Stimulated activated CD4-positive, alpha-beta T cell treated with anti-CD3 and anti-CD28 coated beads, TNF-alpha, amount 100 ng/mL, for 1 hour (primary cell): ENCODE data around the gene SELPLG.

Experiments
- DNase-seq, 3 donors: peaks; one replicate each; pipeline ENCODE4 v3.0.0-alpha.2; 2020; ENCODE audit warnings: low read depth in 3 of 3, low spot score in 1 of 3

Gene SELPLG

GRCh38 chr12:108605690-108606406 lies 27.8 kb downstream of the SELPLG start:
- DNase-seq = no peak

- DNase-seq = no peak
Observed at GRCh38 chr12:108605000-108605689, 28.5 kb downstream of the SELPLG start.

DNA sequence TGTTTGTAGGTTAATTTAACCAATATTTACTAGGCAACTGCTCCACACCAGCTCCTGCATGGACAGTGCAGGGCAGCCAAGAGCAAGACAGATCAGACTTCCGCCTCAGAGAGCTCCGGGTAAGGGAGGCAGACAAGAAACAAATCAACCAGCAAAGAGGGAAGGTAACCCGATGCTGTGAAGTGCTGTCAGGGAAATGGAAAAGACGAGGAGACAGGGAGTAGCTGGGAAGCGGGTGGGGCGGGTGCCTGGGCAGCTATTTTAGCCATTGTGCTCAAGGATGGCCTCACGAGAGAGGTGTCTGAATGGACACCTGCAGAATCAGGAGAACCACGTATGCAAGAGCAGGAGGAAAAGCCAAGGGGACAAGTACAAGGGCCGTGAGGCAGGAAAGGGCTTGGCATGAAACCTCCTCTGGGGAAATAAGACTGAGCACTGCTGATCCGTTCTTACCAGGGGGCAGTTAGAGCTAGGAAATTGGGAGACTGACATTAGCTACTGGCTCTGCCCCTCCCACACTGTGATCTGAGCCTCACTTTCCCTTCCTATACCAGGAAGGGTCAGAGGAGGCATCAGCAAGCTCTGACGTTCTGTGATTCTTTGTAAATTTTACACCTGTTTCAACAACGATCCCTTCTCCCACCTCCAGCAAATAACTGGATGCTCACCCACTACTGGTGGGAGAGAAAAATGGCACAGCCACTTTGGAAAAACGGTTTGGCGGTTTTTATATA lies 29.3 kb downstream of the SELPLG start:
- no peak for DNase-seq

DNA sequence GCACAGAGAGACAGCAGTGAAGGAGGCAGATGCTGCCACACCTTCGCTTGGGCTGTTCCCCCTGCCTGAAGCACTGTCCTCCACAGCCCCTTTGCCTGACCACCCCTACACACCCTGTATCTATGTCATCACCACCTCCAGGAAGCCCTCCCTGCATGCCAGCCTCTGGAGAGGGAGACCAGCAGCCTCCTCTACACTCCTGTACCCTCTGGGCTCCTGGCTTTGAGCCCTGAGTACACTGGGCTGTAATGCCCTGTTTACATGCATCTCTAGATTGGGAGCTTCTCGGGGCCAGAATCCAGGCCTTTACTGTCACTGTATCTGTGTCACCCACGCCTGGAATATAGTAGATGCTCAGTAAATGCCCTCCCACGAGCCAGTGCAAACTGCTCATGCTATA lies 30.0 kb downstream of the SELPLG start:
- no peak for DNase-seq

GRCh38 chr12:108602976-108603704 lies 30.6 kb downstream of the SELPLG start:
- DNase-seq = no peak

DNA sequence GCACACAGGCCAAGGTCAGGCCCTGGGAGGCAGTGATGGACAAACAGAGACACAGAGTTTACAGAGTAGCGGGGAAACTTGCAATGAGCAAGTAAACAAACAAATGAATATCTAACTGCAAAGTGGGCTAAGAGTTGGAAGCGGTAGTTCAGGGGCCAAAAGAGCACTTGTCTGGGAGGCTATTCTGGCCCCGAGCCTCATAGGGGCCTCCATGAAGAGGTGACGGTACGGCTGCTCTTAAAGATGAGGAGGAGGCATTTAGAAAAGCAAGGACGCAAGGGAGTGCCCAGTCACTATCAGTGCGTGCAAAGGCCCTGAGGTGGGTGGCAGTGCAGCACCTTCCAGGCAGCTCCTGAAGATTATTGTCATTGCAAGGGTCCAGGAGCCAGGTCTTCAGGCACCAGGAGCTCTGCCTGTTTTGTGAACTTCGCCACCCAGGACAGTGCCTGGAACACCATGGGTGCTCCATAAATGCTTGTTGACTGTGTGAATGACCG lies 31.4 kb downstream of the SELPLG start:
- no peak for DNase-seq

DNA sequence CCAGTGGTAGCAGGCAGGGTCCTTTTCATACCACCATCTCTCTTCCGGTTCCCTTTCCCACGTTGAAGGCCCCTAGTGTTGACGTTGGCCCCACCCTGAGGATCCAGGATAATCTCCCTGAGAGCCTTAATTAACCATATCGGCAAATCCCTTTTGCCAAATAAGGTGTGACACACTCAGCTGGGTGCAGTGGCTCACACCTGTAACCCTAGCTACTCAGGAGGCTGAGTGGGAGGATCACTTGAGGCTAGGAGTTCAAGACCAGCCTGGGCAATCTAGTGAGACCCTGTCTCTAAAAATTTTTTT lies 33.0 kb downstream of the SELPLG start:
- no peak for DNase-seq

DNA sequence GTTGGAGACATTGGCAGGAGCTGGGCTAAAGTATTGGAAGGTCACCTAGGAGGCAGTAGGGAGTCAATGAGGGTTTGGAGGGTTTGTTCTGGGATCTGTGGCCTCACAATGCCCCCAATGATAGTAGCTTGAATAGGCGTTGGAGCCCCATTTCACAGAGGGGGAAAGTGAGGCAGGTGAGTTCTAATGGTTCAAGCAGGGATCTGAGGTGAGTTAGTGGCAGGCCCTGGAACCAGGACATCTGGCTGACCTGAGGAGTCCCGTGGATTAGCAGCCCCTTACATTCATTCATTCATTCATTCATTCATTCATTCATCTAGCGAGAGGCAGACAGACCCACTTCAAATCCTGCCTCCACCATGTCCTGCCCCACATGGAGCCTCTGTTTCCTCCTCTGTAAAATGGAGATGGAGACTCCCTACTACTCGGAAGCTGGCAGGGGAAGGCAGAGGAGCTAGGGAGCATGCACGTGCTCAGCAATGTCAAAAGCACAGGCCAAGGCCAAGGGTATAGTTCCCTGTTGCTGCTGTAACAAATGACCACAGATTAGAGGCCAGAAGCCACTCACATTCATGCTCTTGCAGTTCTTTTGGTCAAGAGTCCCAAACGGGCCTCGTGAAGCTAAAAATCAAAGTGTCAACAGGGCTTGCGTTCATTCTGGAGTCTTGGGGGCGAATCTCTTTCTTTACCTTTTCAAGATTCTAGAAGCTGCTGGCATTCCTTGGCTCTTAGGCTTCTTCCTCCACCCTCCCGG lies 33.6 kb downstream of the SELPLG start:
- DNase-seq = no peak

- no peak for DNase-seq
Observed at GRCh38 chr12:108599541-108599940, 34.2 kb downstream of the SELPLG start.

DNA sequence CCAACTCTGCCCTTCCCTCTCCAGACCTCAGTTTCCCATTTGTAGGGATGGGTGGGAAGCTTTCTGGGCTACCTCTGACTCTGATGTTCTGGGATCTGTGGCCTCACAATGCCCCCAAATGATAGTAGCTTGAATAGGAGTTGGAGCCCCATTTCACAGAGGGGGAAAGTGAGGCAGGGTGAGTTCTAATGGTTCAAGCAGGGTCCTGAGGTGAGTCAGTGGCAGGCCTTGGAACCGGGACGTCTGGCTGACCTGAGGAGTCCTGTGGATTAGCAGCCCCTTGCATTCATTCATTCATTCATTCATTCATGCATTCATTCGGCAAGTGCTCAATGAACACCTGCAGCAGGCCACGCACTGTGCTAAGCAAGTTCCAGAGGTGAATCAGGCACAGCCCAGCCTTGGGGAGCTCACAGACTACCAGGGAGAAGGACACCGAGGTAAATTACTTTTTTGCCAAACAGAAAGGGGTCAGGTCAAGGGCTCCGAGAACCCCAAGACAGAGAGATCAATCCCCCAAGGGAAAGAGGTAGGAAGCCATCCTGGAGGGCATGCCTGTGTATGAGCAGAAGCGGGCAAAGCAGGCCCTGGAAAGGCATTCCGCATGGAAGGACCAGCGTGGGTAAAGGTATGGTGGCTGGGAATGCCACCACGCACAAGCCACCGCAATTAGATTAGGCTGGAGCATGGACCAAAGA lies 35.0 kb downstream of the SELPLG start:
- no peak for DNase-seq

GRCh38 chr12:108597559-108598471 lies 35.9 kb downstream of the SELPLG start, which contains the start of gene TMEM119:
TSS of gene TMEM119 (minus strand) at chr12:108598084. CDS start at chr12:108592383, 5,701 bp downstream.
- no peak for DNase-seq

DNA sequence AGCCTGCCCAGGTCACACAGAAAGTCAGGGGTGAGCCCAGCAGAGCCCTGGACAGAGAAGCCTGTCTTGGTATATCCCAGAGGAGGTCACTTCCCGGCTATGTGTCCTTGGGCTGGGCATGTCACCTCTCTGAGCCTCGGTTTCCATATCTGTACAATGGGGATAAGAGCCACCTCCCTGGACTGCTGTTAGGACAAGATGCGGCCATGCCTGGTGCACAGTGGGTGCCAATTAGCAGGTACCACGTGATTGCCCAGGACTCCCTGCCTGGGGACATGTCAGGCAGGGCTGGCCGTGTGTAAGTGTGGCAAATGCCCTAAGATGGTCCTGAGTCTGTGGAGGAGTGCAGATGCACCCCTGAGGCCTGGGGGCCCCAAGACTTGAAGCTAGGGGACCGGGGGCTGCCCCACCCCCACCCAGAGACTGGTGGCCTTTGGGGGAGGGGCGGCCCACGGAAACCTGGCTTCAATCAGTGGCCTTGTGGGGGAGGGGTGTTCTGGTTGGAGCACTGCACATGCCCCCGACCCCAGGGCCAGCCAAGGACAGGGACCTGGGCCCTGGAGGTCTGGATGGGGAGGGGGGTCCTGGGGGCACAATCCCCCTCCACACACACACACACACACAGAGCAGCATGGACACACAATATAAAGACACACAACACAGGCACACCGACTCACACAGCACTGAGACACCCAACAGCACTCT lies 36.7 kb downstream of the SELPLG start:
- DNase-seq = no peak

DNA sequence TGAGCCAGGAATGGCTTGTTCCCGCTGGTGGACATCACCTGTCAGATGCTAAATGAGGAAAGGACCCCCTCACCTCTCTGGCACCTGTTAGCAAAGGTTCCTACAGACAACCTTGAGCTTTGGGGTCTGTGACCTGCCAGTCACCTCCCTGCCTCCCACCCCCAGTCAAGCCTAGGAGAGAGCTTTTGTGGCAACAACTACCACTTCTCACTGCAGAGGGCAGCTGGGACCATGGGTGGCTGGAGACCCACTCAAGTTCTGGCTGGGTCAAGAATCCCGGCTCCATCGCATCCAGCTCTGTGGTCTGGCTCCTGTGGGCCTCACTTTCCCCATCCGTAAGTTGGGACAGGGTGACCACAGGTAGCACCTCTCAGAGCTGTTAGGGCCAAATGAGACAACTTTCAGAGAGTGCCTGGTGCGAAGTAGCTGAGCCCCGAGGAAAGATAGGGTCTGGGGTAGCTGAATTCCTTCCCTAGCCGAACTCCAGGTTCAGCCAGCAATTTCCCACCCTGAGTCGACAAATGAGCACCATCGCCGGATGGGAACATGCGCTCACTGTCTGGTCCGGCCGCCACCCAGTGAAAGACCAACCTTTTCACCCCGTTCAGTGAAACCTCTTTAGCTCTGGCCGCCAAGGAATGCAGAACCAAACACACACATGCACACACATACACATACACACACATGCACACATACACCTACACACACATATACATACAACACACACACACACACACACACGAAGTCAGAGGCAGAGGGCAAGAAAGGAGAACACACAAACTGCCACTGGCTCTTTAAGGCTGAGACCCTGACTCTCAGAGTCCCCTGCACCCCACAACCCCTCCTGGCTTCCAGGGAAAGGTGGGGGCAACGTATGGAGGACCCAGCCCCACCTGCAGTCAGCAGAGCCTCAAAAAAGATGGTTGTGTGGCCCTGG lies 37.7 kb downstream of the SELPLG start:
- no peak for DNase-seq

GRCh38 chr12:108594960-108595710 lies 38.6 kb downstream of the SELPLG start:
- no peak for DNase-seq

GRCh38 chr12:108594323-108594903 lies 39.3 kb downstream of the SELPLG start:
- DNase-seq = no peak
